Prostate gland (tissue), 2 donors: ENCODE measurements around the gene LRRC36.

Experiments
- POLR2A ChIP-seq: fragments of 450-650 bp; IDR thresholded peaks from one replicate; pipeline ENCODE4 v1.6.1; 2016; ENCODE audit warnings: antibody characterized with exemption, mild to moderate bottlenecking
- TF ChIP-seq, protein P1 (sequence below), 4 experiments: fragments of 200-600 bp in 2 of 4; fragments of 450-650 bp in 2 of 4; sonication (generic) in 2 of 4; IDR thresholded peaks; 1 replicate in 3 of 4; 2 replicates in 1 of 4; pipeline ENCODE4 v1.5.1; 2016 to 2019; ENCODE audit warnings: antibody characterized with exemption in 4 of 4, mild to moderate bottlenecking in 2 of 4, moderate library complexity in 2 of 4

DNA sequence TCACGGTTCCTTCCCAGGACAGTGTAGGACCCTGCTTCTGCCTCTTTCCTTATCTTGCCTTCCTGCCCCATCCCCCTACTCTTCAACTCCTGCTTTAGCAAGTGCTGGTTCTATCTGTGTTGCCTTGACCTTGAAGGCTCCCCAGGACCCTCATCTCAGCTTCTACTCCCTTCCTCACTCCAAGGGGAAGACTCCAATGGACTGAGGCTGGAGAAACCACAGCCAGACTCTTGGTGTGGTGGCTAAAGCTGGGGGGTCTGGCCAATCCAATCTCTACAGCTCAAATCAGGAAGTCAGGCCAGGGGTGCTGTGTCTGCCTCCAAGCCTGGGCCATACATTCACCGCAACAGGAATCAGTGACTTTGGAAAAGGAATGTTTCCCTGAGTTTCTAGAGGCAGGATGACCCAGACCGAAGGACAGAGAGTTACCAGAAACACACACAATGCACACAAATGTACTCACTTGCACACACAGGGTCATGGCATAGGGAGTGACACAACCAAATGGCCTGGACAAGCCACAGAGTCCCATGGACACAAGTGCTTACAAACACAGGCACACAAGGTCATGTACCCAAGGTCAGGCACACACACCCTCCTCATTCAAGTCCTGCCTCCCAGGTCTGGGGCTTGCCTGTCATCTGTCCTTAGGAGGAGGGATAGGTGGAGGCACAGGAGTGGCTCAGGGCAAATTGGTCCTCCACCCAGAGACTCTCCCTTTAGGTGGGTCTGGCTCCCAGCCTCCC, 102.6 kb downstream of the LRRC36 start:
- TF ChIP-seq, protein P1, sequence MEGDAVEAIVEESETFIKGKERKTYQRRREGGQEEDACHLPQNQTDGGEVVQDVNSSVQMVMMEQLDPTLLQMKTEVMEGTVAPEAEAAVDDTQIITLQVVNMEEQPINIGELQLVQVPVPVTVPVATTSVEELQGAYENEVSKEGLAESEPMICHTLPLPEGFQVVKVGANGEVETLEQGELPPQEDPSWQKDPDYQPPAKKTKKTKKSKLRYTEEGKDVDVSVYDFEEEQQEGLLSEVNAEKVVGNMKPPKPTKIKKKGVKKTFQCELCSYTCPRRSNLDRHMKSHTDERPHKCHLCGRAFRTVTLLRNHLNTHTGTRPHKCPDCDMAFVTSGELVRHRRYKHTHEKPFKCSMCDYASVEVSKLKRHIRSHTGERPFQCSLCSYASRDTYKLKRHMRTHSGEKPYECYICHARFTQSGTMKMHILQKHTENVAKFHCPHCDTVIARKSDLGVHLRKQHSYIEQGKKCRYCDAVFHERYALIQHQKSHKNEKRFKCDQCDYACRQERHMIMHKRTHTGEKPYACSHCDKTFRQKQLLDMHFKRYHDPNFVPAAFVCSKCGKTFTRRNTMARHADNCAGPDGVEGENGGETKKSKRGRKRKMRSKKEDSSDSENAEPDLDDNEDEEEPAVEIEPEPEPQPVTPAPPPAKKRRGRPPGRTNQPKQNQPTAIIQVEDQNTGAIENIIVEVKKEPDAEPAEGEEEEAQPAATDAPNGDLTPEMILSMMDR (IDR thresholded peaks at IDR 0.05): no peak
- TF ChIP-seq POLR2A: no peak
